ENCODE measurements around the gene CCDC144A.
"Not testable (repeated sequence)": the region's sequence is repeated elsewhere in the genome, so short reads cannot be mapped to it uniquely, and the experiment has no call there.

The CCDC144A gene

DNA sequence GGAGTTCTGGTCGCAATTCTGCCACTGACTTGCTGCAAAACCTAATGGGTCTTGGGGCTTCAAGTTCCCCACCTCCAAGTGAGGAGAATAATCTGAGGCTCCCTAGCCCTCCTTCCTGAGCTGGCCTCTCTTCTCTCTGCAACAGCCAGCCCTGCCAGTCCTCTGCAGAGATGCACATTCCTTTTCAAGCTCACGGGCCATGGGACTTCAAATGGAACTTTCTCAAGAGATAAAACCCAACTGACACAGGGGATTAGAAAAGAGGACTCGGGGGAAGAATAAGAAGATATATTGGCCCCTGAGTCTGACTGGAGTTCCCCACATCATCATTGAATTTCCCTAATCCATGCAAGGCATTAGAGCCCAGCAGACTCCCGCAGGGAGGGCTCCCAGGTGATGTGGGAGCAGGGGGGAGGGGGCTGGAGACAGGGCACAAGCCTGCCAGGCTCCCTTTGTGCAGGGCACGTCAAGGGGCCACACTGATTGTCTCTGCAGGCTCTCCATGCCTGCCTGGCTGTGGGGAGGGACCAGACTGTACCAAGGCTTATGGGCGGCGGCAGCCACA is 131.0 kb downstream of the CCDC144A start:
- DNase-seq: no peak

GRCh38 chr17:16822133-16822532 is 132.1 kb downstream of the CCDC144A start:
- not testable (repeated sequence) for DNase-seq

DNA sequence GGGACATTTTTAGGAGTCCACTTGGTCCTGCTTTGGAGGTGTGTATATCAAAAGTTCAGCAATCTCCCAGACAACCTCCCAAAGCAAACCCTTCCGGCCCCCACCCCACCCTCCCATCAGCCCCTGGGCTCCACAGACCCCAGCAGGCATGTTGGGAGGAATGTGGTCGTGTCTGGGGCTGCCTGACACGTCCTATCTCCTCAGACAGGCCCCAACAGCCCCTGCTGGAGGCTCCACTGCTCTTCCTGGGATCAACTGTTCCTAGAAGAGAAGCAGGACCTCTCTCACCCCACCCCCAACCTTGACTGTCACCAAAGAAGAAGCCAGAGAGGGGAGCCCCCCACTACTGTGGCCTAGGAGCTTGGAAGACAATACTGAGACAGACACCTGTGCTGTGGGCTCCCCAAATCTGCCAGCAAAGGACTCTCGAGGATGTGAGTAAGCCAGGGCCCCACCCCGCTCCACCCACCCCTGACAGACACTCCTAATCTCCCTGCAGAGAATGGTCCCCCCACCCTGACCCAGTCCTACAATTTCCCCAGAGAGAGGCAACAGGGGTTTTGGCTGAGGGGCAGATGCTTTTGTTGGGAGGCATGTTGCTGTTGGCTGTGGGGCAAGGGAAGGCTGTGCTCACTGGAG is 133.8 kb downstream of the CCDC144A start:
- not testable (repeated sequence) for DNase-seq
